B cell (primary cell): ENCODE results near the gene HAUS3. TPM values are rescaled to one million over a fixed set of nuclear protein-coding genes. Genes with fewer than 3 reads are reported as not detected.

ENCODE experiments used
- ATAC-seq: fragments of 200-7000 bp; cut with Tn5 transposase; one replicate; pipeline ENCODE4 v1.10.0; 2021; ENCODE audit warnings: low read depth, mild to moderate bottlenecking, moderate number of reproducible peaks, moderate library complexity
- CTCF ChIA-PET: fragments of 350-600 bp; sonication (Branson Sonifier 250); formaldehyde crosslinking; loops from one replicate; lab custom pipeline; 2021; ENCODE audit warnings: antibody characterized with exemption, inconsistent platforms; lab: Charles Lee
- POLR2A ChIA-PET: fragments of 350-600 bp; sonication (Branson Sonifier 250); formaldehyde crosslinking; loops from one replicate; lab custom pipeline; 2021; ENCODE audit warnings: antibody characterized with exemption; lab: Charles Lee
- DNase-seq: peaks from one replicate; pipeline ENCODE4 v3.0.0; 2013
- H2AFZ ChIP-seq: 2 replicates; pipeline ENCODE4 v1.6.1; 2012; ENCODE audit warnings: mild to moderate bottlenecking, low read depth, low read length; ENCODE audit not compliant: insufficient read depth, poor library complexity, severe bottlenecking
- H3K27ac ChIP-seq, 2 donors: 1 replicate in 1 of 2; 2 replicates in 1 of 2; pipeline ENCODE4 v1.5.1; 2012 to 2013; ENCODE audit warnings: low read length in 2 of 2, mild to moderate bottlenecking in 2 of 2, moderate library complexity in 1 of 2
- H3K27me3 ChIP-seq, 4 experiments: fragments of 200-600 bp in 1 of 4; sonication (generic) in 1 of 4; replicated peaks in 1 of 4; 1 replicate in 2 of 4; 2 replicates in 2 of 4; pipeline versions ENCODE4 v1.6.1 to v1.7.0; 2013 to 2016; ENCODE audit warnings: low read length in 3 of 4, mild to moderate bottlenecking in 2 of 4, mixed read lengths in 1 of 4, moderate library complexity in 1 of 4; ENCODE audit not compliant: insufficient read depth in 4 of 4, control insufficient read depth in 3 of 4; ENCODE audit errors: control extremely low read depth in 1 of 4
- H3K36me3 ChIP-seq, 2 experiments: replicated peaks in 1 of 2; 1 replicate in 1 of 2; 2 replicates in 1 of 2; pipeline versions ENCODE4 v1.6.1 to v1.7.1; 2013; ENCODE audit warnings: low read length in 1 of 2; ENCODE audit not compliant: insufficient read depth in 2 of 2, control insufficient read depth in 1 of 2; ENCODE audit errors: control extremely low read depth in 1 of 2, extremely low read depth in 1 of 2
- H3K4me1 ChIP-seq, 2 donors: fragments of 200-600 bp in 1 of 2; sonication (generic) in 1 of 2; 1 replicate in 1 of 2; 2 replicates in 1 of 2; pipeline versions ENCODE4 v1.5.1 to v1.6.1; 2013 to 2017; ENCODE audit warnings: low read length in 2 of 2; ENCODE audit not compliant: control insufficient read depth in 2 of 2, insufficient read depth in 2 of 2
- H3K4me2 ChIP-seq: replicated peaks from 2 replicates; pipeline ENCODE3; 2012; ENCODE audit warnings: mild to moderate bottlenecking, low read depth, low read length; ENCODE audit not compliant: poor library complexity, severe bottlenecking
- H3K4me3 ChIP-seq, 5 experiments: fragments of 200-600 bp in 1 of 5; sonication (generic) in 1 of 5; 1 replicate in 3 of 5; 2 replicates in 2 of 5; pipeline versions ENCODE4 v1.5.1 to v1.7.0; 2011 to 2016; ENCODE audit warnings: low read length in 4 of 5, mild to moderate bottlenecking in 4 of 5, low read depth in 2 of 5, control low read depth in 1 of 5, moderate library complexity in 1 of 5; ENCODE audit not compliant: insufficient read depth in 1 of 5; ENCODE audit errors: control extremely low read depth in 1 of 5, extremely low read depth in 1 of 5
- H3K79me2 ChIP-seq: fragments of 200-600 bp; sonication (generic); one replicate; pipeline ENCODE4 v1.6.0; 2016; ENCODE audit warnings: low read length; ENCODE audit not compliant: control insufficient read depth, insufficient read depth
- H3K9ac ChIP-seq: fragments of 200-600 bp; sonication (generic); 2 replicates; pipeline ENCODE4 v1.6.1; 2017; ENCODE audit warnings: mild to moderate bottlenecking, low read length, moderate library complexity
- H3K9me3 ChIP-seq, 3 donors: one replicate each; pipeline versions ENCODE4 v1.6.1 to v1.7.1; 2013; ENCODE audit warnings: low read length in 2 of 3; ENCODE audit not compliant: control insufficient read depth in 2 of 3, insufficient read depth in 1 of 3; ENCODE audit errors: control extremely low read depth in 1 of 3
- H4K20me1 ChIP-seq: 2 replicates; pipeline ENCODE4 v1.6.0; 2012; ENCODE audit warnings: mild to moderate bottlenecking, low read length; ENCODE audit not compliant: insufficient read depth, control insufficient read depth, poor library complexity, severe bottlenecking
- H3K27ac Mint-ChIP-seq: one replicate; pipeline ENCODE4 v1.8.0; 2021; ENCODE audit warnings: mixed read lengths
- H3K27me3 Mint-ChIP-seq: one replicate; pipeline ENCODE4 v1.8.0; 2021; ENCODE audit warnings: mixed read lengths
- H3K4me1 Mint-ChIP-seq: one replicate; pipeline ENCODE4 v1.8.0; 2021; ENCODE audit warnings: mixed read lengths
- H3K4me3 Mint-ChIP-seq: one replicate; pipeline ENCODE4 v1.8.0; 2021; ENCODE audit warnings: mixed read lengths
- H3K9me3 Mint-ChIP-seq: one replicate; pipeline ENCODE4 v1.8.0; 2022; ENCODE audit warnings: mixed read lengths; ENCODE audit not compliant: insufficient read depth
- CTCF ChIP-seq: fragments of 200-600 bp; IDR thresholded peaks from one replicate; pipeline ENCODE4 v1.8.0; 2022; ENCODE audit warnings: antibody characterized with exemption, mild to moderate bottlenecking
- EZH2 ChIP-seq: IDR thresholded peaks from 2 replicates; pipeline ENCODE4 v1.6.1; 2012; ENCODE audit warnings: borderline replicate concordance, low read depth, mild to moderate bottlenecking, moderate library complexity, low read length; ENCODE audit not compliant: insufficient read depth, poor library complexity, severe bottlenecking
- WGBS: methylation state at CpG from one replicate; pipeline ENCODE4 v1.1.5; 2013; ENCODE audit warnings: missing lambda C conversion rate; ENCODE audit not compliant: insufficient coverage; 5-methylcytosine and 5-hydroxymethylcytosine counted together
- intact Hi-C: fragments of 100-400 bp; cut with micrococcal nuclease; formaldehyde crosslinking; loops from one replicate; pipeline ENCODE4 v1.10.0; 2022
- polyA plus RNA-seq: library from polyadenylated mRNA; depleted of rRNA; stranded (reverse); fragments of >200 nt; gene quantifications from 2 replicates; pipeline ENCODE4 v1.2.3, GENCODE V29; 2012
- total RNA-seq, 2 donors: library from RNA; stranded (reverse); fragments of 120-200 nt in 1 of 2; gene quantifications; 1 replicate in 1 of 2; 2 replicates in 1 of 2; pipeline versions ENCODE4 v1.2.3 to v1.2.4, GENCODE V29; 2013 to 2022

The HAUS3 gene
- total and polyA plus RNA-seq, 2 donors (not counting 1 experiment from before 2014, with no cell fraction given), result 8.2 to 26.5 TPM

GRCh38 chr4:2218436-2218835 is 23.5 kb downstream of the HAUS3 start:
- H3K27ac Mint-ChIP-seq, result no peak overlapping the region
- H3K4me3 ChIP-seq, result no peak overlapping the region
- ChIA-PET CTCF (interaction anchor here (1.9 to 4.9 kb wide), 5 partner anchors 21 to 294 kb away, joined by 6 to 54 read pairs (median 43); partner anchors contain the start of genes HAUS3 and POLN), POLR2A (interaction anchor here (0.6 kb wide), 1 partner anchor 381 kb away, joined by 3 read pairs; no protein-coding TSS in a partner anchor)
- DNase-seq (no peak), ATAC-seq (no peak)
- no peaks in the 10 kb centered on the region for H4K20me1 ChIP-seq
- H3K36me3 ChIP-seq, result peaks cover 0 to 7% of the 10 kb centered on the region in 2 experiments
- H3K27ac ChIP-seq, result no peak overlapping the region
- no peaks in the 10 kb centered on the region for H3K27me3 ChIP-seq
- WGBS, result no CpG with 5 or more reads among the region's 1 CpG
- no peak overlapping the region for H3K9ac ChIP-seq
- no peak overlapping the region for H3K4me2 ChIP-seq
- H3K4me1 ChIP-seq, result peaks cover 0 to 5% of the 10 kb centered on the region in 2 donors
- H3K9me3 Mint-ChIP-seq, result no peaks in the 10 kb centered on the region
- no peak for TF ChIP-seq CTCF
- no peak for TF ChIP-seq EZH2
- no peaks in the 10 kb centered on the region for H3K27me3 Mint-ChIP-seq
- intact Hi-C loops, result no loop called here
- peaks cover 4% of the 10 kb centered on the region for H3K4me1 Mint-ChIP-seq
- H3K4me3 Mint-ChIP-seq, result no peak overlapping the region
- H3K79me2 ChIP-seq, result no peaks in the 10 kb centered on the region
- H3K9me3 ChIP-seq, result no peaks in the 10 kb centered on the region
- no peak overlapping the region for H2AFZ ChIP-seq

GRCh38 chr4:2217726-2218125 is 24.2 kb downstream of the HAUS3 start:
- H3K4me3 Mint-ChIP-seq, result no peak overlapping the region

More at GRCh38 chr4:2217726-2218125, 24.2 kb downstream of the HAUS3 start:
- Mint-ChIP-seq H3K4me1 (peaks cover 4% of the 10 kb centered on the region), H3K27ac (no peak overlapping the region), H3K27me3 (no peaks in the 10 kb centered on the region), H3K9me3 (no peaks in the 10 kb centered on the region)
- no peak overlapping the region for H3K4me2 ChIP-seq
- no peak overlapping the region for H3K4me3 ChIP-seq
- no peak overlapping the region for H3K9ac ChIP-seq
- no peaks in the 10 kb centered on the region for H4K20me1 ChIP-seq
- H3K79me2 ChIP-seq, result no peaks in the 10 kb centered on the region
- H3K36me3 ChIP-seq, result peaks cover 0 to 2% of the 10 kb centered on the region in 2 experiments
- no peak for TF ChIP-seq CTCF
- TF ChIP-seq EZH2, result no peak
- H3K27me3 ChIP-seq, result no peaks in the 10 kb centered on the region
- intact Hi-C loops, result no loop called here
- POLR2A ChIA-PET, result interaction anchor here (0.6 kb wide), 1 partner anchor 382 kb away, joined by 3 read pairs; no protein-coding TSS in a partner anchor
- peaks cover 0 to 5% of the 10 kb centered on the region in 2 donors for H3K4me1 ChIP-seq
- ATAC-seq (no peak), DNase-seq (no peak)
- 56% methylated on average over 1 of the region's 3 CpGs for WGBS
- H2AFZ ChIP-seq, result no peak overlapping the region
- CTCF ChIA-PET, result interaction anchor here (2.0 to 4.9 kb wide), 4 partner anchors 22 to 244 kb away, joined by 13 to 54 read pairs (median 47); partner anchors contain the start of genes HAUS3 and POLN
- no peaks in the 10 kb centered on the region for H3K9me3 ChIP-seq
- no peak overlapping the region for H3K27ac ChIP-seq
